ENCODE data around the gene STK31.

GRCh38 chr7:23788843-23789242, 78.8 kb downstream of the STK31 start:
- TF ChIP-seq CTCF (IDR thresholded peaks at IDR 0.05; ENCODE audit: insufficient read depth, low read length), result no peak
- no peak for TF ChIP-seq REST (IDR thresholded peaks at IDR 0.05; ENCODE audit: insufficient replicate concordance, low read depth)
- no peak for TF ChIP-seq POLR2AphosphoS5 (IDR thresholded peaks at IDR 0.05; ENCODE audit: low read depth)

All from HL-60 (cell line).